ENCODE results near the gene MBOAT1. TPM values are rescaled to one million over a fixed set of nuclear protein-coding genes. Genes with fewer than 3 reads are reported as not detected.

The MBOAT1 gene
- total RNA-seq, 2 donors from 2014 or later: 5.0 to 7.0 TPM

DNA sequence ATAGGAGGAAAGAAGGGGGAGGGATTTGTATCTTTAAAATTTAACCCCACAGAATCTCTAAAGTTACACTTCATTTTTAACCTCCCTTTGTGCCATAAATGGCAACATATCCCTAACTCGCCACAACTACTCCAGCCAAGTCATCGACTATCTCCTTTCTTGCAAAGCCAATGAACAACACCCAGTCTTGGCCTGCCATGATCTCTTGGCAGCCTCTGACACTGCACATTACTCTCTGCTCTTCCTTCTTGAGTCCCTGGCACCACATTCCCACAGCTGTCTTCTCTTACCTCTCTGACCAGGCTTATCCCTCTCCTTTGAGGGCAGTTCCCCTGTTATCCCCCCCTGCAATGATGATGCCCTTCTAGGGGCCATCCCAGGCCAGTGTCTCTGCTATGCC, 42.5 kb downstream of the MBOAT1 start:
- no peak for DNase-seq (ENCODE audit: low spot score)
- H3K27me3 ChIP-seq: no peaks in the 10 kb centered on the region
- H3K27ac ChIP-seq: peak overlapping the region; percentile 53 to 72
- H3K4me3 ChIP-seq: no peak overlapping the region
- H3K9me3 ChIP-seq: no peaks in the 10 kb centered on the region
- H3K36me3 ChIP-seq: no peaks in the 10 kb centered on the region
- TF ChIP-seq, protein P1, sequence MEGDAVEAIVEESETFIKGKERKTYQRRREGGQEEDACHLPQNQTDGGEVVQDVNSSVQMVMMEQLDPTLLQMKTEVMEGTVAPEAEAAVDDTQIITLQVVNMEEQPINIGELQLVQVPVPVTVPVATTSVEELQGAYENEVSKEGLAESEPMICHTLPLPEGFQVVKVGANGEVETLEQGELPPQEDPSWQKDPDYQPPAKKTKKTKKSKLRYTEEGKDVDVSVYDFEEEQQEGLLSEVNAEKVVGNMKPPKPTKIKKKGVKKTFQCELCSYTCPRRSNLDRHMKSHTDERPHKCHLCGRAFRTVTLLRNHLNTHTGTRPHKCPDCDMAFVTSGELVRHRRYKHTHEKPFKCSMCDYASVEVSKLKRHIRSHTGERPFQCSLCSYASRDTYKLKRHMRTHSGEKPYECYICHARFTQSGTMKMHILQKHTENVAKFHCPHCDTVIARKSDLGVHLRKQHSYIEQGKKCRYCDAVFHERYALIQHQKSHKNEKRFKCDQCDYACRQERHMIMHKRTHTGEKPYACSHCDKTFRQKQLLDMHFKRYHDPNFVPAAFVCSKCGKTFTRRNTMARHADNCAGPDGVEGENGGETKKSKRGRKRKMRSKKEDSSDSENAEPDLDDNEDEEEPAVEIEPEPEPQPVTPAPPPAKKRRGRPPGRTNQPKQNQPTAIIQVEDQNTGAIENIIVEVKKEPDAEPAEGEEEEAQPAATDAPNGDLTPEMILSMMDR (IDR thresholded peaks at IDR 0.05): no peak
- peaks cover 0 to 20% of the 10 kb centered on the region in 2 donors for H3K4me1 ChIP-seq

DNA sequence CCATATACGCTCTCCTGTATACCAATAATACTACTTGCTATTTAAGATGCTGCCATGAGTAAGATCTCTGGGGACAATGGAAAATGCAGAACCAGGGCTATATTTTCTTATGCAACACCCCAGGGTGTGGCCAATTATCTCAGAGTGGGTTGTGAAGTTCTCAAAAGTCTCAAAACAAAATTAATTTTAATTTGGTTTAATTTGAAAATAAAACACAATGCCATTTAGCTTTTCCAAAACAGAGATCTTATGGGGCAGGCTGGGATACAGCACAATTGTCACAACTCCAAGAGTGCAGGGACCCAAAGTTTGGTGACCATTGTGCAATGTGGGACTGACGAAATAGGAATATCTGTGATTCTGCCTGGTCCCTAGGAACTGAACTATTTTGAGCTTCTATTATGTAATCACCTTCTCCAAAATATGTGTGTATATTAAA, 43.1 kb downstream of the MBOAT1 start:
- no peak overlapping the region for H3K4me3 ChIP-seq
- peak; percentile 67 for DNase-seq (ENCODE audit: low spot score)
- TF ChIP-seq, protein P1 (IDR thresholded peaks at IDR 0.05): no peak
- H3K4me1 ChIP-seq: peaks cover 0 to 20% of the 10 kb centered on the region in 2 donors
- peak overlapping the region; percentile 26 to 72 for H3K27ac ChIP-seq
- H3K36me3 ChIP-seq: no peaks in the 10 kb centered on the region
- H3K9me3 ChIP-seq: no peaks in the 10 kb centered on the region
- no peaks in the 10 kb centered on the region for H3K27me3 ChIP-seq

DNA sequence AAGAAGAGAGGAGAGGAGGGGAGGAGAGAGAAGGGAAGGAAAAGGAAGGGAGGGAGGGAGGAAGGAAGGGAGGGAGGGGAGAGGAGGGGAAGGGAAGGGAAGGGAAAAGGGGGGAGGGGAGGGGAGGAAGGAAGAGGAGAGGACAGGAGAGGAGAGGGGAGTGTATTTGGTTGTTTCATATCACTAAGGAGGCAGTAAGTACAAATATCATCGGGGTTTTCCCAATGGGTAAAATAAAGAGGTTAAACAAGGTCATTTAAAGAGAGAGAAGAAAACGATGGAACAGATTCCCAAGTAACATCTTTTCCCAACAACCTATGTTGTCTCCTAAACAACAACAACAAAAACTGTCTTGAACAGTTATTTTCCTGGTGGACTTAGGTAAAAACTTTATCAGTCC, 43.6 kb downstream of the MBOAT1 start:
- no peak for DNase-seq (ENCODE audit: low spot score)
- Histone ChIP-seq H3K27me3 (no peaks in the 10 kb centered on the region), H3K27ac (peak overlapping the region; percentile 26 to 72), H3K36me3 (no peaks in the 10 kb centered on the region), H3K9me3 (no peaks in the 10 kb centered on the region), H3K4me3 (no peak overlapping the region), H3K4me1 (peaks cover 0 to 20% of the 10 kb centered on the region in 2 donors)
- TF ChIP-seq, protein P1 (IDR thresholded peaks at IDR 0.05): no peak

DNA sequence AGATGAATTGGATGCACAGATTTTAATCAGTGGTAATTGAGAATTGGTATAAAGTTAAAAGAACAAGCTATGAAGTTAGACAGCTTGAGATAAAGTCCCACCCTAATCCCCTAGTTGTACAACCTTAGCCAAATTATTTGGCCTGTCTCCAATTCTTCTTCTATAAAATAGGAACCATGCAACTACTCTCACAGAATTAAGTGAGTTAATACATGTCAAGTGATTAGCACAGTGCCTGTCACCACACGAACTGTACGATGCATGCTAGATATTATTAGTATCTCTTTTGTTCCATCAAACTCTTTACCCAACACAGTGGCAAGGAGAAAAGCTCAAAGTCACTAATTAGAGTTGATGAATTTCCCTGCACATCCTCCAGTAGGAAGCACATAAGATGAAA, 44.7 kb downstream of the MBOAT1 start:
- Histone ChIP-seq H3K4me1 (peaks cover 0 to 20% of the 10 kb centered on the region in 2 donors), H3K9me3 (no peaks in the 10 kb centered on the region), H3K4me3 (no peak overlapping the region), H3K27me3 (no peaks in the 10 kb centered on the region), H3K36me3 (no peaks in the 10 kb centered on the region), H3K27ac (no peak overlapping the region)
- TF ChIP-seq, protein P1 (IDR thresholded peaks at IDR 0.05): no peak
- no peak for DNase-seq (ENCODE audit: low spot score)

DNA sequence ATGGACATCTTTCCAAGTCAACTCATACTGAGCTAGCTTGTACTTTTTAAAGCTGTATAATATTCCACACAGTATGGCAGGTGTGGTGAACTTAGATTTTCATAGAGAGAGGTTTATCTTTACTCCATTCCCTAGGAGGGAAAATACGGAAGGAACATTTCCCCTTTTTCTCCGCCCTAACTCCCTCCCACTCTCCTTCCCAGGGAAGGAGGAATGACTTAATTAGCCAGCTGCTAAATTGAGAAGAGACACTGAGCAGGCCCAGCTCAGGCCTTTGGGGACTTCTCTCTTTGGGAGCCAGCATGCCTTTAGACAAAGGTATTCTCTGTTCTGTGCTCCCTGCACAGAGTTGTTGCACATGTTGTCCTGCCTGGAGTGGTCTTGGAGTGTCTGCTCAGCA, 46.1 kb downstream of the MBOAT1 start:
- TF ChIP-seq, protein P1 (IDR thresholded peaks at IDR 0.05): no peak

DNA sequence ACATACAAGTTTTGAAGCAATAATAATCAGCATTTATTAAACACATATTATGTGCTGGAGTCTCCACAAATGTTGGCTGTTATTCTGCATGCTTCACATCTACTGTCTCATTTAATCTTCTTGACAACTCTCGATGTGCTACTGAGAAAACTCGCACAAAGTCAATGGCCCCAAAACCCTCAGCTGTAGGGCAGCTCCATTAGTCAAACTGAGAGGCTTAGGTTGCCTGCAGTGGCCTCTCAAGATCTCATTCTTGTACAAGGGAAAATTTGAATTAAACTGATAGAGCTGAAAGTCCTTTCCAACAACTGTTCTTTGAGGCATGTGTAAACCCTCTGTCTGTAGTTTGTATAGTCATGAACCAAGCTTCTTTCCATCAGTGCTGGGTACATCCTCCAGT, 49.8 kb downstream of the MBOAT1 start:
- DNase-seq (ENCODE audit: low spot score): no peak
- no peaks in the 10 kb centered on the region for H3K9me3 ChIP-seq
- H3K27me3 ChIP-seq: no peaks in the 10 kb centered on the region
- H3K4me1 ChIP-seq: peaks cover 0 to under 1% of the 10 kb centered on the region in 2 donors
- H3K27ac ChIP-seq: no peak overlapping the region
- H3K36me3 ChIP-seq: no peaks in the 10 kb centered on the region
- TF ChIP-seq, protein P1 (IDR thresholded peaks at IDR 0.05): no peak
- H3K4me3 ChIP-seq: no peak overlapping the region

More for the DNA sequence above, 46.1 kb downstream of the MBOAT1 start:
- no peaks in the 10 kb centered on the region for H3K27me3 ChIP-seq
- no peak for DNase-seq (ENCODE audit: low spot score)
- H3K27ac ChIP-seq: no peak overlapping the region
- no peaks in the 10 kb centered on the region for H3K9me3 ChIP-seq
- no peaks in the 10 kb centered on the region for H3K36me3 ChIP-seq
- peaks cover 0 to 20% of the 10 kb centered on the region in 2 donors for H3K4me1 ChIP-seq
- no peak overlapping the region for H3K4me3 ChIP-seq
